ENCODE data around the gene DMXL1.

GRCh38 chr5:119022773-119023172 lies 48.1 kb upstream of the DMXL1 start:
- TF ChIP-seq, protein P1, sequence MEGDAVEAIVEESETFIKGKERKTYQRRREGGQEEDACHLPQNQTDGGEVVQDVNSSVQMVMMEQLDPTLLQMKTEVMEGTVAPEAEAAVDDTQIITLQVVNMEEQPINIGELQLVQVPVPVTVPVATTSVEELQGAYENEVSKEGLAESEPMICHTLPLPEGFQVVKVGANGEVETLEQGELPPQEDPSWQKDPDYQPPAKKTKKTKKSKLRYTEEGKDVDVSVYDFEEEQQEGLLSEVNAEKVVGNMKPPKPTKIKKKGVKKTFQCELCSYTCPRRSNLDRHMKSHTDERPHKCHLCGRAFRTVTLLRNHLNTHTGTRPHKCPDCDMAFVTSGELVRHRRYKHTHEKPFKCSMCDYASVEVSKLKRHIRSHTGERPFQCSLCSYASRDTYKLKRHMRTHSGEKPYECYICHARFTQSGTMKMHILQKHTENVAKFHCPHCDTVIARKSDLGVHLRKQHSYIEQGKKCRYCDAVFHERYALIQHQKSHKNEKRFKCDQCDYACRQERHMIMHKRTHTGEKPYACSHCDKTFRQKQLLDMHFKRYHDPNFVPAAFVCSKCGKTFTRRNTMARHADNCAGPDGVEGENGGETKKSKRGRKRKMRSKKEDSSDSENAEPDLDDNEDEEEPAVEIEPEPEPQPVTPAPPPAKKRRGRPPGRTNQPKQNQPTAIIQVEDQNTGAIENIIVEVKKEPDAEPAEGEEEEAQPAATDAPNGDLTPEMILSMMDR (IDR thresholded peaks at IDR 0.05) = no peak
- no peak for TF ChIP-seq POLR2A (IDR thresholded peaks at IDR 0.05)

Data from vagina (tissue), 2 donors.